Measurements from ENCODE around the gene TMEM145.
A peak's percentile ranks its signal among the peaks of the same experiment; 100 is the strongest.

The TMEM145 gene

GRCh38 chr19:42270346-42271044, 42.6 kb upstream of the TMEM145 start:
- no peak for TF ChIP-seq CTCF (IDR thresholded peaks at IDR 0.05; ENCODE audit: low read depth, low read length)
- DNase-seq (ENCODE audit: extremely low read depth, low read depth) = peak; percentile 67

- TF ChIP-seq CTCF (IDR thresholded peaks at IDR 0.05; ENCODE audit: low read depth, low read length) = no peak
Measured at GRCh38 chr19:42271045-42271419, 42.1 kb upstream of the TMEM145 start.

GRCh38 chr19:42271861-42272534, 41.1 kb upstream of the TMEM145 start:
- no peak for TF ChIP-seq CTCF (IDR thresholded peaks at IDR 0.05; ENCODE audit: low read depth, low read length)
- no peak for DNase-seq (ENCODE audit: extremely low read depth, low read depth)

More at GRCh38 chr19:42271045-42271419, 42.1 kb upstream of the TMEM145 start:
- DNase-seq (ENCODE audit: extremely low read depth, low read depth) = no peak

- no peak for TF ChIP-seq CTCF (IDR thresholded peaks at IDR 0.05; ENCODE audit: low read depth, low read length)
- DNase-seq (ENCODE audit: extremely low read depth, low read depth) = no peak
Measured at GRCh38 chr19:42272535-42272897, 40.6 kb upstream of the TMEM145 start.

GRCh38 chr19:42272989-42273406, 40.1 kb upstream of the TMEM145 start:
- no peak for DNase-seq (ENCODE audit: extremely low read depth, low read depth)
- TF ChIP-seq CTCF (IDR thresholded peaks at IDR 0.05; ENCODE audit: low read depth, low read length) = no peak

DNA sequence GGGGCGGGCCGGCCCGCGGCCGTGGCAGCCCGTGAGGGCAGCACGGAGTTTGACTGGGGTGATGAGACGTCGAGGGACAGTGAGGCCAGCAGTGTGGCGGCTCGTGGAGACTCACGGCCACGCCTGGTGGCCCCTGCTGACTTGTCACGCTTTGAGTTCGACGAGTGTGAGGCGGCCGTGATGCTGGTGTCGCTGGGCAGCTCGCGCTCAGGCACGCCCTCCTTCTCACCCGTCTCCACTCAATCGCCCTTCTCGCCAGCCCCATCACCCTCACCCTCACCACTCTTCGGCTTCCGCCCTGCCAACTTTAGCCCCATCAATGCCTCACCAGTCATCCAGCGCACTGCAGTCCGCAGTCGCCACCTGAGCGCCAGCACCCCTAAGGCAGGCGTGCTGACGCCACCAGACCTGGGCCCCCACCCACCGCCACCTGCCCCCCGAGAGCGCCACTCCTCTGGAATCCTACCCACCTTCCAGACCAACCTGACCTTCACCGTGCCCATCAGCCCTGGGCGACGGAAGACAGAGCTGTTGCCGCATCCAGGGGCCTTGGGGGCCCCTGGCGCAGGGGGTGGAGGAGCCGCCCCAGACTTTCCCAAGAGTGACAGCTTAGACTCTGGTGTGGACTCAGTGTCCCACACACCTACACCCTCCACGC, 39.6 kb upstream of the TMEM145 start:
- no peak for DNase-seq (ENCODE audit: extremely low read depth, low read depth)
- no peak for TF ChIP-seq CTCF (IDR thresholded peaks at IDR 0.05; ENCODE audit: low read depth, low read length)

- DNase-seq (ENCODE audit: extremely low read depth, low read depth) = no peak
- no peak for TF ChIP-seq CTCF (IDR thresholded peaks at IDR 0.05; ENCODE audit: low read depth, low read length)
Measured at GRCh38 chr19:42274065-42274682, 38.9 kb upstream of the TMEM145 start.

Measured in AG09319 (cell line).